Parathyroid adenoma (tissue), 2 donors: ENCODE data around the gene ADPRHL1.

Experiments
- H2AFZ ChIP-seq: fragments of 300-600 bp; sonication (generic); one replicate; pipeline ENCODE4 v1.7.0; 2017; ENCODE audit warnings: antibody characterized with exemption, mild to moderate bottlenecking
- H3K27ac ChIP-seq: fragments of 300-600 bp; sonication (generic); one replicate; pipeline ENCODE4 v1.7.0; 2017
- H3K27me3 ChIP-seq: fragments of 300-600 bp; sonication (generic); one replicate; pipeline ENCODE4 v1.7.0; 2017; ENCODE audit warnings: low read length; ENCODE audit not compliant: control insufficient read depth, insufficient read depth
- H3K36me3 ChIP-seq: fragments of 300-600 bp; sonication (generic); one replicate; pipeline ENCODE4 v1.7.0; 2017; ENCODE audit warnings: low read length; ENCODE audit not compliant: control insufficient read depth, insufficient read depth
- H3K4me1 ChIP-seq: fragments of 300-600 bp; sonication (generic); one replicate; pipeline ENCODE4 v1.7.0; 2017; ENCODE audit warnings: control low read depth
- H3K4me2 ChIP-seq: fragments of 300-600 bp; sonication (generic); one replicate; pipeline ENCODE4 v1.7.0; 2017; ENCODE audit warnings: low read length
- H3K4me3 ChIP-seq: fragments of 300-600 bp; sonication (generic); one replicate; pipeline ENCODE4 v1.7.0; 2017; ENCODE audit warnings: low read depth, low read length
- H3K79me2 ChIP-seq: fragments of 300-600 bp; sonication (generic); one replicate; pipeline ENCODE4 v1.7.0; 2017; ENCODE audit warnings: control low read depth
- H3K9ac ChIP-seq: fragments of 300-600 bp; sonication (generic); one replicate; pipeline ENCODE4 v1.7.0; 2017; ENCODE audit warnings: mild to moderate bottlenecking
- H3K9me3 ChIP-seq: fragments of 300-600 bp; sonication (generic); one replicate; pipeline ENCODE4 v1.7.0; 2017; ENCODE audit warnings: low read length; ENCODE audit not compliant: control insufficient read depth
- TF ChIP-seq, protein P1 (sequence below): fragments of 300-600 bp; sonication (generic); IDR thresholded peaks from one replicate; pipeline ENCODE4 v1.7.0; 2017; ENCODE audit warnings: antibody characterized with exemption, mild to moderate bottlenecking
- donor health status: primary hyperparathyroidism.

ADPRHL1 gene

DNA sequence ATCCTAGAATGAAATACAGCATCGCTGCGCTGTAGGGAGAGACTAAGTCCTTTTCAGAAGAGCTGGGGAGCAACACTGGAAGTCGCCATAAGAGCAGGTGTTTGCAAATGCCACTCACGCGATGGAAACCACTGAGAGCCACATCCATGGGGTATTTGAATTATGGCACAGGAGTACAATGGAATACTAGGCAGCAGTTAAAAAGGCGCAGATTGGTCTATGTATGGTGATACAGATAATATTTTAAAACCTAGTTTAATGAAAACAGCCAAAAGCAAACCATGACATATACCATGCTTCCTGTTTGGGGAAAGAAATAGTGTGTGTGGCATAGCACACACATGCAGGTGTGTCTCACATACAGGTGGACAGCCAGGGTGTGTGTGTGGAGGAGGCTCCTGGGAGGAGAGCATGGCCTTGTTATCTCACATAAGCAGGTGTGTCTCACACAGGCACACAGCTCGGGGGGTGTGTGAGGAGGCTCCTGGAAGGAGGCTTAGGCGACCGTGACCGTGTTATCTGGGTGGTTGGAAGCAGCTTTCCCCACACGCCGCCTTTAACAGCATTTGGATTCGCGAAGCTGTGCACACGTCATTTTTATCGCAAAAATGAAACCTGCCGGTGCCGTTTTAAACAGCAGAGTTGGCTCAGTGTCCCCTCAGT lies 33.6 kb downstream of the ADPRHL1 start:
- Histone ChIP-seq H3K4me2 (no peak overlapping the region), H3K9ac (no peak overlapping the region), H3K27me3 (no peaks in the 10 kb centered on the region), H3K36me3 (no peaks in the 10 kb centered on the region), H2AFZ (no peak overlapping the region), H3K79me2 (no peaks in the 10 kb centered on the region), H3K4me3 (no peak overlapping the region), H3K9me3 (no peaks in the 10 kb centered on the region), H3K27ac (no peak overlapping the region), H3K4me1 (no peaks in the 10 kb centered on the region)
- TF ChIP-seq, protein P1, sequence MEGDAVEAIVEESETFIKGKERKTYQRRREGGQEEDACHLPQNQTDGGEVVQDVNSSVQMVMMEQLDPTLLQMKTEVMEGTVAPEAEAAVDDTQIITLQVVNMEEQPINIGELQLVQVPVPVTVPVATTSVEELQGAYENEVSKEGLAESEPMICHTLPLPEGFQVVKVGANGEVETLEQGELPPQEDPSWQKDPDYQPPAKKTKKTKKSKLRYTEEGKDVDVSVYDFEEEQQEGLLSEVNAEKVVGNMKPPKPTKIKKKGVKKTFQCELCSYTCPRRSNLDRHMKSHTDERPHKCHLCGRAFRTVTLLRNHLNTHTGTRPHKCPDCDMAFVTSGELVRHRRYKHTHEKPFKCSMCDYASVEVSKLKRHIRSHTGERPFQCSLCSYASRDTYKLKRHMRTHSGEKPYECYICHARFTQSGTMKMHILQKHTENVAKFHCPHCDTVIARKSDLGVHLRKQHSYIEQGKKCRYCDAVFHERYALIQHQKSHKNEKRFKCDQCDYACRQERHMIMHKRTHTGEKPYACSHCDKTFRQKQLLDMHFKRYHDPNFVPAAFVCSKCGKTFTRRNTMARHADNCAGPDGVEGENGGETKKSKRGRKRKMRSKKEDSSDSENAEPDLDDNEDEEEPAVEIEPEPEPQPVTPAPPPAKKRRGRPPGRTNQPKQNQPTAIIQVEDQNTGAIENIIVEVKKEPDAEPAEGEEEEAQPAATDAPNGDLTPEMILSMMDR: no peak

GRCh38 chr13:113418722-113419049 lies 34.6 kb downstream of the ADPRHL1 start:
- H3K27me3 ChIP-seq: no peaks in the 10 kb centered on the region
- no peak overlapping the region for H3K4me3 ChIP-seq
- no peak overlapping the region for H3K4me2 ChIP-seq
- TF ChIP-seq, protein P1: no peak
- H3K79me2 ChIP-seq: no peaks in the 10 kb centered on the region
- H3K36me3 ChIP-seq: no peaks in the 10 kb centered on the region
- no peak overlapping the region for H3K27ac ChIP-seq
- H3K9ac ChIP-seq: no peak overlapping the region
- no peaks in the 10 kb centered on the region for H3K4me1 ChIP-seq
- no peaks in the 10 kb centered on the region for H3K9me3 ChIP-seq
- H2AFZ ChIP-seq: no peak overlapping the region

GRCh38 chr13:113417836-113418721 lies 35.2 kb downstream of the ADPRHL1 start:
- no peaks in the 10 kb centered on the region for H3K4me1 ChIP-seq
- H3K27ac ChIP-seq: no peak overlapping the region
- no peaks in the 10 kb centered on the region for H3K27me3 ChIP-seq
- no peaks in the 10 kb centered on the region for H3K9me3 ChIP-seq
- H3K4me3 ChIP-seq: no peak overlapping the region
- H3K4me2 ChIP-seq: no peak overlapping the region
- H3K79me2 ChIP-seq: no peaks in the 10 kb centered on the region
- no peak overlapping the region for H3K9ac ChIP-seq
- H2AFZ ChIP-seq: no peak overlapping the region
- no peaks in the 10 kb centered on the region for H3K36me3 ChIP-seq
- TF ChIP-seq, protein P1: no peak

GRCh38 chr13:113417008-113417751 lies 36.1 kb downstream of the ADPRHL1 start:
- TF ChIP-seq, protein P1: no peak
- H3K4me2 ChIP-seq: no peak overlapping the region
- H3K36me3 ChIP-seq: no peaks in the 10 kb centered on the region
- no peak overlapping the region for H3K4me3 ChIP-seq
- H3K79me2 ChIP-seq: no peaks in the 10 kb centered on the region
- no peak overlapping the region for H3K9ac ChIP-seq
- H3K4me1 ChIP-seq: no peaks in the 10 kb centered on the region
- no peaks in the 10 kb centered on the region for H3K27me3 ChIP-seq
- no peak overlapping the region for H2AFZ ChIP-seq
- H3K27ac ChIP-seq: no peak overlapping the region
- H3K9me3 ChIP-seq: no peaks in the 10 kb centered on the region
